Measurements from ENCODE around the gene ANAPC15. TPM values are rescaled to one million over a fixed set of nuclear protein-coding genes. Genes with fewer than 3 reads are reported as not detected.
A peak's percentile ranks its signal among the peaks of the same experiment; 100 is the strongest.

Gene ANAPC15
- total and polyA plus RNA-seq, 2 of the 4 experiments (the other 2 are of a cell fraction) = 66.3 to 84.2 TPM

DNA sequence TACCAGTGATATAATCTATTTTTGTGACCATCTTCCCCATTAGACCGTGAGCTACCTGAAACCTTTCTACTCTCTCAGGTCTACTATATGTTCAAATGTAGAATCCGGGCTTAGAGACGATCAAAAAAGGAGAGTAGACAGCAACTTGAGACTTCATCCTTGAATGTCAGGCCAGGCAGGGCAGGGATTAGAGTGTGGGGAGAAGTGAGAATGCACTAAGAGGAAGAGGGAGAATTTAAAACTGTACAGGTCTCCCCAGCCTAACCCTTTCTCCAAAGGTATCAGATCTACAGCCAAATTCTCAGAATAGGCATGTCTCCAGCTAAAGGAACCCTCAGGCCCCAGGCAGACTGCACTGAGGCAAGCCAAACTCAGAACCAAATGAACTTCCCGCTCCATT is 10.3 kb downstream of the ANAPC15 start (continued):
- no peak for TF ChIP-seq CEBPB (IDR thresholded peaks at IDR 0.05; ENCODE audit: low read depth, low read length)
- TF ChIP-seq BHLHE40 (IDR thresholded peaks at IDR 0.05; ENCODE audit: low read depth, low read length) = no peak

DNA sequence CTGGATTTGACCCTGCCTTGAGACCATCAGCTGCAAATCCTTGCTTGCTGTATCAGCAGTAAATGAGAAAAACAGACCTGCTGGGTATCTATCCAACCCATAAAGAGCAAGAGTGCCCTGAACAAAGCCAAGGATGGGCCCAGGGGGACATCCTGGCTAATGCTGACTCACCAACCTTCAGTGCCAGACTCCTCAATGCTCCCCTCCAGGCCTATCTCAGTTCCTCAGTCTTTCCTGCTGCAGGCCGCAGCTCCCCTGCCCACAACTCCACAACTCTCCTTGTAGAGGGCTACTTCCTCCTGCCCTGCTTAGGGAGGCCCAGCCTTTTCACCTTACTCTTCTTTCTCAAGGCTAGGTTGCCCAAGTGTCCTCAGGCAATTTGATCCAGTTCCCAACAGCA is 12.0 kb downstream of the ANAPC15 start:
- H2BK120ac ChIP-seq (ENCODE audit: low read depth, low read length) = no peak overlapping the region
- H3K4me2 ChIP-seq (ENCODE audit: low read depth, low read length) = no peak overlapping the region
- no peak overlapping the region for H2BK15ac ChIP-seq (ENCODE audit: low read depth, low read length)
- H2AK9ac ChIP-seq (replicated peaks; ENCODE audit: low read depth, low read length, poor library complexity) = peak overlapping the region; percentile 71
- peak overlapping the region in 1 of 2 experiments; percentile 25; a peak in 1 of 4 replicates for H4K8ac ChIP-seq (ENCODE audit: low read depth in 2 of 2, low read length in 2 of 2)
- ChIA-PET CTCF (interaction anchor here (0.6 to 2.3 kb wide), 3 partner anchors 9 to 314 kb away, joined by 4 to 10 read pairs (median 8); no protein-coding TSS in a partner anchor), POLR2A (ENCODE audit: unreplicated experiment) (interaction anchor here (0.5 to 0.7 kb wide), 2 partner anchors 61 to 86 kb away, joined by 6 to 10 read pairs; no protein-coding TSS in a partner anchor)
- H3K56ac ChIP-seq (ENCODE audit: extremely low read depth, insufficient read depth, low read length) = no peak overlapping the region
- no peak overlapping the region for H3K18ac ChIP-seq (ENCODE audit: low read depth, low read length)
- no peak overlapping the region for H4K91ac ChIP-seq (ENCODE audit: insufficient read depth, low read depth, low read length)
- TF ChIP-seq MXI1 (IDR thresholded peaks at IDR 0.05; ENCODE audit: borderline replicate concordance, low read depth, low read length) = no peak
- TF ChIP-seq SMC3 (IDR thresholded peaks at IDR 0.05; ENCODE audit: low read depth, low read length) = no peak
- TF ChIP-seq MAFK (IDR thresholded peaks at IDR 0.05; ENCODE audit: low read depth, low read length) = no peak
- TF ChIP-seq BHLHE40 (IDR thresholded peaks at IDR 0.05; ENCODE audit: low read depth, low read length) = no peak
- no peak for TF ChIP-seq RFX5 (IDR thresholded peaks at IDR 0.05; ENCODE audit: low read depth, low read length)
- TF ChIP-seq, protein P1, sequence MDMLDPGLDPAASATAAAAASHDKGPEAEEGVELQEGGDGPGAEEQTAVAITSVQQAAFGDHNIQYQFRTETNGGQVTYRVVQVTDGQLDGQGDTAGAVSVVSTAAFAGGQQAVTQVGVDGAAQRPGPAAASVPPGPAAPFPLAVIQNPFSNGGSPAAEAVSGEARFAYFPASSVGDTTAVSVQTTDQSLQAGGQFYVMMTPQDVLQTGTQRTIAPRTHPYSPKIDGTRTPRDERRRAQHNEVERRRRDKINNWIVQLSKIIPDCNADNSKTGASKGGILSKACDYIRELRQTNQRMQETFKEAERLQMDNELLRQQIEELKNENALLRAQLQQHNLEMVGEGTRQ (IDR thresholded peaks at IDR 0.05; ENCODE audit: low read depth, low read length) = no peak
- TF ChIP-seq FOS (IDR thresholded peaks at IDR 0.05; ENCODE audit: low read depth, low read length) = no peak
- no peak for TF ChIP-seq CHD1 (IDR thresholded peaks at IDR 0.05; ENCODE audit: low read depth, low read length)
- H4K20me1 ChIP-seq (ENCODE audit: insufficient read depth, low read length) = no peaks in the 10 kb centered on the region; the same call in 1 of the 2 replicates
- H3K23ac ChIP-seq (ENCODE audit: low read depth, low read length) = peak overlapping the region; percentile 35; the same call in 1 of the 2 replicates
- H3K9me1 ChIP-seq (ENCODE audit: insufficient read depth, low read length) = peaks cover 35% of the 10 kb centered on the region
- no peak for DNase-seq
- no peak overlapping the region for H2AFZ ChIP-seq (replicated peaks; ENCODE audit: low read length, poor library complexity)
- H3K36me3 ChIP-seq (ENCODE audit: control insufficient read depth, insufficient read depth, low read length) = peaks cover 37% of the 10 kb centered on the region
- no peak overlapping the region for H3K14ac ChIP-seq (replicated peaks; ENCODE audit: low read depth, low read length)
- H3K79me1 ChIP-seq (ENCODE audit: low read depth in 1 of 2, low read length in 2 of 2) = peaks cover 34 to 66% of the 10 kb centered on the region in 2 experiments
- no peak overlapping the region for H2BK5ac ChIP-seq (ENCODE audit: low read depth, low read length, poor library complexity, severe bottlenecking)
- no peak overlapping the region for H4K5ac ChIP-seq (ENCODE audit: low read depth, low read length)
- ATAC-seq (ENCODE audit: low read depth) = no peak
- no peak overlapping the region for H3K27ac ChIP-seq (ENCODE audit: insufficient read depth, low read length)
- no peak overlapping the region for H2BK20ac ChIP-seq (ENCODE audit: low read depth, low read length)
- no peaks in the 10 kb centered on the region for H3K9me3 ChIP-seq (ENCODE audit: control insufficient read depth, insufficient read depth, low read length)
- no peak overlapping the region; the same call in 1 of the 2 replicates for H3K9ac ChIP-seq (ENCODE audit: low read depth, low read length)
- 100% methylated on average over 1 of the region's 1 CpG; no CpG with 5 or more reads in 1 of the 2 experiments for WGBS, 2 experiments (ENCODE audit: extremely low coverage in 2 of 2, insufficient read length in 1 of 2)
- dilution Hi-C loops (cut with HindIII; ENCODE audit: low sequenced_read_pairs, unreplicated experiment) = no loop called here
- BruUV-seq (replicated peaks) = no TSS peak
- no peaks in the 10 kb centered on the region for H3K27me3 ChIP-seq (ENCODE audit: control insufficient read depth, insufficient read depth, low read length)
- H3K4ac ChIP-seq (ENCODE audit: low read depth, low read length) = no peak overlapping the region
- H3K4me3 ChIP-seq (ENCODE audit: insufficient read depth, low read depth, low read length) = no peak overlapping the region
- intact Hi-C loops (cut with micrococcal nuclease) = loop anchor here (5.0 kb wide), 1 partner anchor 82 kb away; no protein-coding TSS in a partner anchor
- H2AK5ac ChIP-seq (ENCODE audit: low read depth, low read length) = 0 out of 2 replicates have a peak overlapping the region, but pooled peaks have one; percentile 33
- peaks cover 9% of the 10 kb centered on the region for H3K4me1 ChIP-seq (ENCODE audit: control insufficient read depth, insufficient read depth, low read length)
- in situ Hi-C loops (cut with MboI; ENCODE audit: low sequenced_read_pairs) = no loop called here
